Activated CD4-positive, alpha-beta memory T cell treated with anti-CD3 and anti-CD28 coated beads for 36 hours (primary cell): ENCODE results near the gene PLXNA2. TPM values are rescaled to one million over a fixed set of nuclear protein-coding genes. Genes with fewer than 3 reads are reported as not detected.
A peak's percentile ranks its signal among the peaks of the same experiment; 100 is the strongest.

Source experiments
- CTCF ChIA-PET: fragments of 350-600 bp; sonication (Branson Sonifier 250); formaldehyde crosslinking; loops from one replicate; lab custom pipeline; 2021; ENCODE audit warnings: antibody characterized with exemption, inconsistent platforms; lab: Charles Lee
- POLR2A ChIA-PET: fragments of 350-600 bp; sonication (Branson Sonifier 250); formaldehyde crosslinking; loops from one replicate; lab custom pipeline; 2021; ENCODE audit warnings: antibody characterized with exemption; lab: Charles Lee
- DNase-seq: peaks from one replicate; pipeline ENCODE4 v3.0.0-alpha.2; 2020
- H3K27ac Mint-ChIP-seq: one replicate; pipeline ENCODE4 v1.8.0; 2021; ENCODE audit warnings: mixed read lengths
- H3K27me3 Mint-ChIP-seq: one replicate; pipeline ENCODE4 v1.8.0; 2021; ENCODE audit warnings: mixed read lengths
- H3K36me3 Mint-ChIP-seq: one replicate; pipeline ENCODE4 v1.8.0; 2021; ENCODE audit warnings: mixed read lengths
- H3K4me1 Mint-ChIP-seq: one replicate; pipeline ENCODE4 v1.8.0; 2021; ENCODE audit warnings: low read depth, mixed read lengths
- H3K4me3 Mint-ChIP-seq: one replicate; pipeline ENCODE4 v1.8.0; 2021; ENCODE audit warnings: mild to moderate bottlenecking, mixed read lengths
- H3K9me3 Mint-ChIP-seq: one replicate; pipeline ENCODE4 v1.8.0; 2021; ENCODE audit warnings: mixed read lengths
- intact Hi-C: fragments of 100-400 bp; cut with micrococcal nuclease; formaldehyde crosslinking; loops from one replicate; pipeline ENCODE4 v1.15.1; 2023
- total RNA-seq, 2 experiments: library from RNA; stranded (reverse); gene quantifications; one replicate each; pipeline ENCODE4 v1.2.3, GENCODE V29; 2021

Gene PLXNA2, protein sequence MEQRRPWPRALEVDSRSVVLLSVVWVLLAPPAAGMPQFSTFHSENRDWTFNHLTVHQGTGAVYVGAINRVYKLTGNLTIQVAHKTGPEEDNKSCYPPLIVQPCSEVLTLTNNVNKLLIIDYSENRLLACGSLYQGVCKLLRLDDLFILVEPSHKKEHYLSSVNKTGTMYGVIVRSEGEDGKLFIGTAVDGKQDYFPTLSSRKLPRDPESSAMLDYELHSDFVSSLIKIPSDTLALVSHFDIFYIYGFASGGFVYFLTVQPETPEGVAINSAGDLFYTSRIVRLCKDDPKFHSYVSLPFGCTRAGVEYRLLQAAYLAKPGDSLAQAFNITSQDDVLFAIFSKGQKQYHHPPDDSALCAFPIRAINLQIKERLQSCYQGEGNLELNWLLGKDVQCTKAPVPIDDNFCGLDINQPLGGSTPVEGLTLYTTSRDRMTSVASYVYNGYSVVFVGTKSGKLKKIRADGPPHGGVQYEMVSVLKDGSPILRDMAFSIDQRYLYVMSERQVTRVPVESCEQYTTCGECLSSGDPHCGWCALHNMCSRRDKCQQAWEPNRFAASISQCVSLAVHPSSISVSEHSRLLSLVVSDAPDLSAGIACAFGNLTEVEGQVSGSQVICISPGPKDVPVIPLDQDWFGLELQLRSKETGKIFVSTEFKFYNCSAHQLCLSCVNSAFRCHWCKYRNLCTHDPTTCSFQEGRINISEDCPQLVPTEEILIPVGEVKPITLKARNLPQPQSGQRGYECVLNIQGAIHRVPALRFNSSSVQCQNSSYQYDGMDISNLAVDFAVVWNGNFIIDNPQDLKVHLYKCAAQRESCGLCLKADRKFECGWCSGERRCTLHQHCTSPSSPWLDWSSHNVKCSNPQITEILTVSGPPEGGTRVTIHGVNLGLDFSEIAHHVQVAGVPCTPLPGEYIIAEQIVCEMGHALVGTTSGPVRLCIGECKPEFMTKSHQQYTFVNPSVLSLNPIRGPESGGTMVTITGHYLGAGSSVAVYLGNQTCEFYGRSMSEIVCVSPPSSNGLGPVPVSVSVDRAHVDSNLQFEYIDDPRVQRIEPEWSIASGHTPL (N-terminal part only)
- under 1 TPM; 0.29 to 0.34 TPM for total RNA-seq

GRCh38 chr1:208243967-208244916, at the start of gene PLXNA2:
TSS of gene PLXNA2 (minus strand) at chr1:208244384. CDS start at chr1:208217922, 26,462 bp downstream.
- H3K9me3 Mint-ChIP-seq = no peaks in the 10 kb centered on the region
- intact Hi-C loops = loop anchor here (10.0 kb wide), 1 partner anchor 359 kb away; no protein-coding TSS in a partner anchor
- no peaks in the 10 kb centered on the region for H3K36me3 Mint-ChIP-seq
- H3K27ac Mint-ChIP-seq = no peak within 1 kb of the TSS
- H3K4me3 Mint-ChIP-seq = peak within 1 kb of the TSS; percentile 76
- ChIA-PET CTCF (interaction anchor here (0.5 to 11.1 kb wide), 38 partner anchors 10 to 1005 kb away, joined by 3 to 157 read pairs (median 4); no protein-coding TSS in a partner anchor), POLR2A (no interaction called here)
- peaks cover 24% of the 10 kb centered on the region for H3K27me3 Mint-ChIP-seq
- peak; percentile 78 for DNase-seq
- peaks cover 10% of the 10 kb centered on the region for H3K4me1 Mint-ChIP-seq

GRCh38 chr1:208292908-208293307, 48.7 kb upstream of the PLXNA2 start:
- intact Hi-C loops = no loop called here
- no peaks in the 10 kb centered on the region for H3K4me1 Mint-ChIP-seq
- no peak overlapping the region for H3K27ac Mint-ChIP-seq
- ChIA-PET CTCF (no interaction called here), POLR2A (no interaction called here)
- H3K4me3 Mint-ChIP-seq = no peak overlapping the region
- no peaks in the 10 kb centered on the region for H3K9me3 Mint-ChIP-seq
- no peaks in the 10 kb centered on the region for H3K36me3 Mint-ChIP-seq
- peaks cover 14% of the 10 kb centered on the region for H3K27me3 Mint-ChIP-seq
- no peak for DNase-seq

DNA sequence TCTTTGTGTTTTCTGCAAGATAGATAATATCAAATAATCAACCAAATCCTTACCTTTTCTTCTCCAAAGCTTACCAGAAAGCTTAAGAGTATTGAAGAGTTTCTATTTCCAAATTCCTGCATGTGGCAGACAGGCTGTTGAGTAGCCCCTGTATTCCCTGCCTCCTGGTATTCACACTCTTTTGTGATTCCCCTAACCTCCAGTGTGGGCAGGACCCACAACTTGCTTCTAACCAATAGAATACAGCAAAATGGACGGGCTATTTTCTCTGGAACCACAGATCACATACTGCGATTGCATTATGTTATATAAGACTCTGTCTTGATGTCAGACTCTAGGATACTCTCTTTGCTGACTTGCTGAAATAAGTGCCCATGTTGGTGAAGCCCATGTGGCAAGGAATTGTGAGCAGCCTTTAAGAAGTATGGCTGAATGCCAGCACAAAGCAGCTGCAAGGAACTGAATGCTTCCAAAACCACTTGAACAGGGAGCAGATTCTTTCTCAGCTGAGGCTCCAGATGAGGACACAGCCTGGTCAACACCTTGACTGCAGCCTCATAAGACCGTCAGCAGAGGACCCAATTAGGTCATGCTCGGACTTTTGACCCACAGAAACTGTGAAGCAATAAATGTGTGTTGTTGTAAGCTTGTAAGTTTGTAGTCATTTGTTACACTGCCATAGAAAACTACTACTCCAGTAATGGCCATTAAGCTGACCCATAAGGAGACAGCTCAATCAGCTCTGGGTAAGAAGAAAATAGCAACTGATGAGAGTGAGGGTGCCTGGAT, 47.9 kb upstream of the PLXNA2 start:
- CTCF ChIA-PET = no interaction called here
- Mint-ChIP-seq H3K4me1 (no peaks in the 10 kb centered on the region), H3K27ac (no peak overlapping the region)

GRCh38 chr1:208291129-208291528, 46.9 kb upstream of the PLXNA2 start:
- Mint-ChIP-seq H3K9me3 (no peaks in the 10 kb centered on the region), H3K36me3 (no peaks in the 10 kb centered on the region), H3K27ac (no peak overlapping the region), H3K4me1 (no peaks in the 10 kb centered on the region), H3K27me3 (peaks cover 11% of the 10 kb centered on the region), H3K4me3 (no peak overlapping the region)
- ChIA-PET CTCF (no interaction called here), POLR2A (no interaction called here)
- DNase-seq = no peak
- intact Hi-C loops = no loop called here

More for the DNA sequence above, 47.9 kb upstream of the PLXNA2 start:
- POLR2A ChIA-PET = no interaction called here
- H3K9me3 Mint-ChIP-seq = no peaks in the 10 kb centered on the region
- H3K27me3 Mint-ChIP-seq = peaks cover 13% of the 10 kb centered on the region
- no peaks in the 10 kb centered on the region for H3K36me3 Mint-ChIP-seq
- no peak overlapping the region for H3K4me3 Mint-ChIP-seq
- intact Hi-C loops = no loop called here
- DNase-seq = no peak

GRCh38 chr1:208289716-208290115, 45.5 kb upstream of the PLXNA2 start:
- intact Hi-C loops = no loop called here
- H3K4me1 Mint-ChIP-seq = no peaks in the 10 kb centered on the region
- H3K27ac Mint-ChIP-seq = no peak overlapping the region
- ChIA-PET POLR2A (no interaction called here), CTCF (interaction anchor here (0.9 kb wide), 1 partner anchor 45 kb away, joined by 3 read pairs; no protein-coding TSS in a partner anchor)
- no peak overlapping the region for H3K4me3 Mint-ChIP-seq
- DNase-seq = no peak
- H3K36me3 Mint-ChIP-seq = no peaks in the 10 kb centered on the region
- H3K9me3 Mint-ChIP-seq = no peaks in the 10 kb centered on the region
- H3K27me3 Mint-ChIP-seq = peaks cover 11% of the 10 kb centered on the region

GRCh38 chr1:208288495-208288894, 44.3 kb upstream of the PLXNA2 start:
- no peak for DNase-seq
- ChIA-PET CTCF (no interaction called here), POLR2A (no interaction called here)
- H3K27ac Mint-ChIP-seq = no peak overlapping the region
- H3K4me3 Mint-ChIP-seq = no peak overlapping the region
- H3K4me1 Mint-ChIP-seq = no peaks in the 10 kb centered on the region
- no peaks in the 10 kb centered on the region for H3K9me3 Mint-ChIP-seq
- no peaks in the 10 kb centered on the region for H3K36me3 Mint-ChIP-seq
- peaks cover 10% of the 10 kb centered on the region for H3K27me3 Mint-ChIP-seq
- intact Hi-C loops = no loop called here

GRCh38 chr1:208280681-208281450, 36.7 kb upstream of the PLXNA2 start:
- POLR2A ChIA-PET = no interaction called here
- H3K27ac Mint-ChIP-seq = no peak overlapping the region
- DNase-seq = no peak
- no peaks in the 10 kb centered on the region for H3K4me1 Mint-ChIP-seq
- intact Hi-C loops = no loop called here
- no peak overlapping the region for H3K4me3 Mint-ChIP-seq
- H3K27me3 Mint-ChIP-seq = peaks cover 3% of the 10 kb centered on the region
- CTCF ChIA-PET = no interaction called here
- no peaks in the 10 kb centered on the region for H3K36me3 Mint-ChIP-seq
- no peaks in the 10 kb centered on the region for H3K9me3 Mint-ChIP-seq

GRCh38 chr1:208279826-208280588, 35.8 kb upstream of the PLXNA2 start:
- Mint-ChIP-seq H3K4me1 (no peaks in the 10 kb centered on the region), H3K27ac (no peak overlapping the region), H3K36me3 (no peaks in the 10 kb centered on the region), H3K27me3 (peaks cover 4% of the 10 kb centered on the region), H3K4me3 (no peak overlapping the region), H3K9me3 (no peaks in the 10 kb centered on the region)
- DNase-seq = no peak
- POLR2A ChIA-PET = no interaction called here
- CTCF ChIA-PET = no interaction called here
- intact Hi-C loops = no loop called here

DNA sequence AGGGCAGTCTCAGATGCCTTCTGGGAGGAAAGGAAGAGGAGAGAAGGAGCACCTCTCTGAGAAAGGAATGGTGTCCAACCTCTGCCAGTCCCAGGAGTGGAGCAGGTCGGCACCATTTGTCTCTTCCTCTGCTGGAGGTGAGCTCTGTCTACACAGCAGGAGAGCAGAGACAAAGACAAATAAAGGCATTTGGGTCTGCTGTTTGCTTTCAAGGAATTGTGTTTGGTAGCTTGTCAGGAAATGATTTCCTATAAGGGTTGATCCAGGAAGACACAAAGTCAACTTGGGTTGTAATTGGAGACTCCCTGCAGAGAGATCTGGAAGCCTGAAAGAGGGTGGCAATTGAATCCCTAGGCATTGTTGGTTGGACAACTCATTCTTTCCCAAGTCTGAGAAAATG, 34.5 kb upstream of the PLXNA2 start:
- H3K4me3 Mint-ChIP-seq = no peak overlapping the region
- H3K9me3 Mint-ChIP-seq = no peaks in the 10 kb centered on the region
- intact Hi-C loops = no loop called here
- CTCF ChIA-PET = no interaction called here
- POLR2A ChIA-PET = no interaction called here
- no peak for DNase-seq
- H3K36me3 Mint-ChIP-seq = no peaks in the 10 kb centered on the region
- H3K27ac Mint-ChIP-seq = no peak overlapping the region
- no peaks in the 10 kb centered on the region for H3K4me1 Mint-ChIP-seq
- H3K27me3 Mint-ChIP-seq = peaks cover 12% of the 10 kb centered on the region
